ENCODE results near the gene PHF21A.

PHF21A gene

DNA sequence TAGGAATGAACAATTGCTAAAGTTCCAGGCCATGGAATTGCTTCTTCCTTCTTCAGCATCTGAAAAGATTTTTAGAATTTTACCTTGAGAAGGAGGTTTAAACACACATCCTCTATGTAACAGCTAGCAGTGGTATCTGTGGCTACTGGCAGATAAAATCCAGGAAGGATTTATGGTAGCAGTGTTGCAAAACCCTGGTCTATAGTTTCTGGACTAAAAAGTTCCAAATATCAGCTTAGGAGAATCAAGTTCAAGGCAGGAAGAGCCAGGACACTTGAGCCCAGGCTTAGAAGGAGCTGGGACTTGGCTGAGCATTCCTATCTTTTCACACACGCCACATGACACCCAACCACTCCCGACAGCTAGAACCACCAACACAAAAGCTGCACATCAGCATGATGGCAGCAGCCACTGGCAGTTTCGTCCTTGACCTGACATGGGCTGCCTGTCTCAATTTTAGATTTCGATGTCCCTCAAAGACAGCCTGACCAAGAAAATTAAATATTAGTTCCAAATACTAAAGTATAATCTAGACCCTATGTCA is 184.7 kb downstream of the PHF21A start:
- DNase-seq (ENCODE audit: low read depth in 2 of 3, low spot score in 1 of 3): no peak

- DNase-seq (ENCODE audit: low read depth in 2 of 3, low spot score in 1 of 3): no peak
Measured at GRCh38 chr11:45935349-45936064, 185.7 kb downstream of the PHF21A start.

- no peak for DNase-seq (ENCODE audit: low read depth in 2 of 3, low spot score in 1 of 3)
Measured at GRCh38 chr11:45934580-45935318, 186.5 kb downstream of the PHF21A start.

DNA sequence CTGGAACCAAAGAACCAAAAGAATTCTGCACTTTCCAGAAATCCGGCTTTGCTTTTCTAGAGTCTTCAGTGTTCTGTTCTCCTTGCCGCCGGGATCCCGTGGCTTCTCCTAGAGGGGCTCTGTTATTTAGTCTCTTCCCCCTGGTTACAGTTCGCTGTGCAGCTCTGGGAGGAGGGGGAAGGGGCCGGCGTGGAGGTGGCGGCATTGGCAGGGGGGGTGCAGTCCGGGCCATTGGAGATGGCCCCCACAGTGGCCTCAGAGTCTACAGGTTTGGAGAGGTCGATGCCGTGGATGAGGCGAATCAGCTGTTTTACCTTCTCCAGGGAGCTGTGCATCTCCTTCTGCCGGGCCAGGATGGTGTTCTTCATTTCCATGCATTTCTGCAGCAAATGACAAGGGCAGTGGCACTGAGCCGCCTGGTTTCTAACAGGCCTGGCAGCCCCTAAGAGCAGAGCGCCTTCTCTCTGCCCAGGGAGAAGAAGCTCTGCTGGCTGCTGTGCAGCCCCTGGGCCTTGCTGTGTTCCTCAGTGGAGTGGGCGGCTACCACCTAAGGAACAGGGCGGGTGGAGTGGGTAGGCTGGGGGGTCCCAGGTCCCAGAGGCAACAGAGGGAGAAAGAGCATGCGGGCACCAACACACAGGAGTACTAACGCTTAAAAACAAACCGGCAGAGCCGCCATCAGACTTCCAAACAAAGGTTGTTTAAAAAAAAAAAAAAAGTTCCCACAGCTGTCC is 187.2 kb downstream of the PHF21A start:
- no peak for DNase-seq (ENCODE audit: low read depth in 2 of 3, low spot score in 1 of 3)

GRCh38 chr11:45933131-45933831 is 188.0 kb downstream of the PHF21A start:
- no peak for DNase-seq (ENCODE audit: low read depth in 2 of 3, low spot score in 1 of 3)

DNA sequence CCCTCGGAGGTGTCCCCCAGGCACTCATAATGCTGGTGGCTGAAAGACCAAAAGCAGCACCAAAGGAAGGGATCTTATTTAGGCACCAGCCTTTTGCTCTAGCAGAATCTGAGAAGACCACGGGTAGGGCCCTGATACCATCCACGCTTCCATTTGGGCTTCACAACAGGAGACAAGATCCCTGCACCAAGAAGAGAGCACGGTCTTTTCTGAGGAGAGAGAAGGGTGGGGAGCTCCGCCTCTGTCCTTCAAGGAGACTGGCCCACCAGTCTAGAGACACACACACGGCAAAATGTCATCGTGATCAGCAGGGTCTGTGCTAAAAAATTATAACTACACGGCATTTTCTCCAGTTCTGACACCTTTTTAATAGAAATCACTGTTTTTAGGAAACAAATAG is 189.0 kb downstream of the PHF21A start:
- no peak for DNase-seq (ENCODE audit: low read depth in 2 of 3, low spot score in 1 of 3)

DNA sequence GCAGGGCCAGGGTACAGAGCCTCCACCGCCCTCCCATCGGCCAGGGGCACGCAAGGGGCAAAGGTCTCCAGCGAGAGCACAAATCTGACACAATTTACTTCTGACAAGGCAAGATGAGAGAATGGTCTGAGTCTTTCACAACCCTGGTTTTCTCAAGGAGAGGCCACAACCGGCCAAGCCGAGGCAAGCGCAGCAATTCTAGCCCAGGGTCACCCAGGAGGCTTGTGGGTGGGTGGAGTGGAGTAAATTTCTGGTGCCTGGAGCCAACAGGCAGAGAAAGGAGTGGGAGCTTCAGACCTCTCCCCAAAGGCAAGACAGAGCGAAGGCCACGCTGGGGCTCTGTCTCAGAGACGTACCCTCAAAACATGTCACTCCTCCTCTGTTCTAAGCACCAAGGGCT is 189.5 kb downstream of the PHF21A start:
- DNase-seq (ENCODE audit: low read depth in 2 of 3, low spot score in 1 of 3): no peak

DNA sequence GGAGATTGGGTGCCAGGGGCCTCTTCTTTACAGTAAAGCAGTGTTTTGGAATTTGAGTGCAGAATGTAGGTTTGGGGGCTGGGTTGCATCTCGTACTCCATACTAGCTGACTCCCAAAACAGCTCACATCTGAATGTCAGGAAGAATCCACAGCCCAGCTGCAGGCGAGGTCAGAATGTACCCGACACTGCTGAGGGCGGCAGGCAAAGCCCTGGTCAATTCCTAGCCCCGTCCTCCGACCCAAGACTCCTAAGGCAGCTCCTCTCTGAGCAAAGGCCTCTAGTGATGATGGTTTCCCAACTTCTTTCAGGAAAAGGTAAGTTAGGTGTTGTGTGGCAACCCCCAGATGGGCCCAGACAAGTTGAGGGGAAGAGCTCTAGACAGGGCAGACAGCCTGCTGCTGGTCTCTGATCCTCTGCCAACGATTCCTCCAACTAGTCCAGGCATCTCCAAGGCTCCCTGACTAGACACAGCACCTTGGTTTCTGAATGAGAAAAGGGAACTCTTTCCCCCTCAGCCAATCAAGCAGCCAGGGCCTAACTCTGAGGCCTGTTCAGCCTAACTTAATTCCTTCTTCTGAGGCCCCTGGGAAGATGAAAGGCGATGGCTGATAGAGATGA is 190.2 kb downstream of the PHF21A start:
- no peak for DNase-seq (ENCODE audit: low read depth in 2 of 3, low spot score in 1 of 3)

GRCh38 chr11:45930031-45930794 is 191.0 kb downstream of the PHF21A start:
- no peak for DNase-seq (ENCODE audit: low read depth in 2 of 3, low spot score in 1 of 3)

DNA sequence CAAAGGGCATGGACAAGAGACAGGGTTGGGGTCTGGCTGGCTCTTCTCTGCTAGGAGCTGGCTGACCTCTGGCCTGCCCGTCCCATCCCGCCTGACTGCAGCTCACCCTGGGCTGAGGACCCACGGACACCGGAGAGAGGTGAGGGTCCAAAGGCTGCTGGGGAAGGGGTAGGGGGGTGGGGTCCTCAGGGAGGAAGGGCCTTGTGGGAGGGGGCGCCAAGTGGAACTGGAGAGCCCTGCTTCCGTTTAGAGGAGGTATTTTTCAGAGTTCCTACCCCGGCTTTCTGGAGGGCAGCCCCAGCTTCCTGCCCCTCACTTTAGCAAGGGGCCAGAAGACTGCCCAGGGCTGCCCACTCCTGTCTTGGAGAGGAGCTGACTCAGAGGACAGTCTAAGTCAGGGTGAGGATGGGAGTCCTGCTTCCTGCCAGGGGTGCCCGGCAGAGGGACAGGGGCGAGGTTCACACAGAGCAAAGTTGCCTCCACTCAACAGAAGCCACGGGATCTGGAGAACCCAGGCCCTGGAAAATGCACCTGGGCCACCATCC is 191.7 kb downstream of the PHF21A start:
- DNase-seq (ENCODE audit: low read depth in 2 of 3, low spot score in 1 of 3): no peak

DNA sequence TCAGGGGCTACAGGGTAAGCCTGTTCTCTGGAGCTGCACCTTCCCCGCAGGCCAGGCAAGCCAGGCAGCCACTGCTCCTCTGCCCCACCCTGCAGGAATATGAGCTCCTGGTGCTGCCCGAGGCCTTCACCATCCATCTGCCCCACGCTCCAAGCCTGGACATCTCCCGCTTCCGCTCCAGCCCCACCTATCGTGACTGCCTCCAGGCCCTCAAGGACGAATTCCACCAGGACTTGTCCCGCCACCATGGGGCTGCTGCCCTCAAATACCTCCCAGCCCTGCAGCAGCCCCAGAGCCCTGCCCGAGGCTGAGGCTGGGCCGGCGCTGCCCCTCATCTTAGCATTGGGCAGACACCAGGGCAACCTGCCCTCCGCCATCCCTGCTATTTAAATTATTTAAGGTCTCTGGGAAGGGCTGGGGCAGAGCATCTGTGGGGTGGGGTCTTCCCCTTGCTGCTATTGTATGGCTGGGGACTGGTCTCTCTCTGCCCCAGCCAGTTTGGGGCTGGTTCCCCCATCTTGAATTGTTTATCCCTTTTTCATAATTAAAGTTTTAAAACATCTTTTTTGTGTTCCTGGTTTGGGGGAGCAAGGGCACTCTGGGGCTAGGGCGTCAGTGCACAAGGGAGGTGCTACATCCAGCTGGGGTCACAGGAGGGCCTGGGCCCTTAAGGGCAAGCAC is 192.6 kb downstream of the PHF21A start:
- no peak for DNase-seq (ENCODE audit: low read depth in 2 of 3, low spot score in 1 of 3)

GRCh38 chr11:45927684-45928413 is 193.4 kb downstream of the PHF21A start:
- no peak for DNase-seq (ENCODE audit: low read depth in 2 of 3, low spot score in 1 of 3)

DNA sequence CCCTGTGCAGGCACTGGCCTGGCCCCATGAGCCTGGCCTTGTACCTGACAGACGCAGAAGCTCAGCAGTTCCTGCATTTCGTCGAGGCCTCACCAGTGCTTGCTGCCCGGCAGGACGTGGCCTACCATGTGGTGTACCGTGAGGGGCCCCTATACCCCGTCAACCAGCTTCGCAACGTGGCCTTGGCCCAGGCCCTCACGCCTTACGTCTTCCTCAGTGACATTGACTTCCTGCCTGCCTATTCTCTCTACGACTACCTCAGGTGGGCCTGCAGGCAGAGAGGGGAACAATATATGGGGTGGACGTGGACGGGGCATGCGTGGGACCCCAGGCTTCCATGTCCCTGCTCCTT is 193.9 kb downstream of the PHF21A start:
- no peak for DNase-seq (ENCODE audit: low read depth in 2 of 3, low spot score in 1 of 3)

DNA sequence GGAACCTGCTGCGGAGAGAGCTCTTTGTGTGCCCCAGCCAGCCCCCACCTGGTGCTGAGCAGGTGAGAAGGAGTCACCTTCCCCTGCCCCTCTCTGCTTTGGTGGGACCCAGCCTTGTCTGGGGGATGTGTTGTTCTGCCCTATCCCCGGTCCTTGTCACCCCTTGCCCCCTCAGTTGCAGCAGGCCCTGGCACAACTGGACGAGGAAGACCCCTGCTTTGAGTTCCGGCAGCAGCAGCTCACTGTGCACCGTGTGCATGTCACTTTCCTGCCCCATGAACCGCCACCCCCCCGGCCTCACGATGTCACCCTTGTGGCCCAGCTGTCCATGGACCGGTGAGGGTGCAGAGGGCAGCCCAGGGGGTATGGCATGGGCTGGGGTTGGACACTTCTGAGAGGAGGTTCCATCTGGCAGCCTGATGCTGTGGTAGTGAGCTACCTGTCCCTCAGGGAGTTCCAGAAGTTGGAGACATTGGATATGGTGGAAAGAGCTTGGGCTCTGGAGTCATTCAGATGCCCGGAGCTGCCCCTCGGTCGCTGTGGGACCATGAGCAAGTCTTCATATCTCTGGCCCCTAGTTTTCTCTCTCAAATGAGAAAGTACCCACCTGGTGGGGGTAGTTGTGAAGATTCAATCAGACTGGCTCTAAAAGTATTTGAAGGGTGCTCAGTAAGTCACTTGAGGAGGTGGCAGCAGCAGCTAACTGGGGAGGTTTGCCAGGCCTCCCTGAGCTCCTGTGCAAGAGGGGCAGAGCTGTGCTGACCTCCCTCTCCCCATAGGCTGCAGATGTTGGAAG is 194.5 kb downstream of the PHF21A start:
- no peak for DNase-seq (ENCODE audit: low read depth in 2 of 3, low spot score in 1 of 3)

DNA sequence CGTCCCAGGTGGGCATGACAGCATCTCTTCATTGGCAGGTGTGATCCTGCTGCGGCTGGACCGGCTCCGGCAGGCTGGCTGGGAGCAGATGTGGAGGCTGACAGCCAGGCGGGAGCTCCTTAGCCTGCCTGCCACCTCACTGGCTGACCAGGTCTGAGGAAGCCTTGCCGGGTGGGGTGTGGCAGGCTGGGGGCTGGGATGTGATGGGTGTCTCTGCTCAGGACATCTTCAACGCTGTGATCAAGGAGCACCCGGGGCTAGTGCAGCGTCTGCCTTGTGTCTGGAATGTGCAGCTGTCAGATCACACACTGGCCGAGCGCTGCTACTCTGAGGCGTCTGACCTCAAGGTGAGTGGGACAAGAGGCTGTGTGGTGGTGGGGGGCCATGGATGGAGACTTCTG is 195.3 kb downstream of the PHF21A start:
- no peak for DNase-seq (ENCODE audit: low read depth in 2 of 3, low spot score in 1 of 3)

DNA sequence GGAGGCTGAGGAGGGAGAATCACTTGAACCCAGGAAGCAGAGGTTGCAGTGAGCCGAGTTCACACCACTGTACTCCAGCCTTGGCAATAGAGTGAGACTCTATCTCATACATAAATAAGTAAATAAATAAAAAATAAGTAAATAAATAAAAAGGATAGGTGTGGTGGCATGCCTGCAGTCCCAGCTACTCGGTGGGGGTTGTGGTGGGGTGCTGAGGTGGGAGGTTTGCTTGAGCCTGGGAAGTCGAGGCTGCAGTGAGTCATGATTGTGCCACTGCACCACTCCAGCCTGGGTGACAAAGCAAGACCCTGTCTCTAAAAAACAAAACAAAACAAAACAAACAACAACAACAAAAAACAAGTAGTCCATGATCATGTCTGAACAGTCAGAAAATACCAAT is 195.7 kb downstream of the PHF21A start:
- DNase-seq (ENCODE audit: low read depth in 2 of 3, low spot score in 1 of 3): no peak

DNA sequence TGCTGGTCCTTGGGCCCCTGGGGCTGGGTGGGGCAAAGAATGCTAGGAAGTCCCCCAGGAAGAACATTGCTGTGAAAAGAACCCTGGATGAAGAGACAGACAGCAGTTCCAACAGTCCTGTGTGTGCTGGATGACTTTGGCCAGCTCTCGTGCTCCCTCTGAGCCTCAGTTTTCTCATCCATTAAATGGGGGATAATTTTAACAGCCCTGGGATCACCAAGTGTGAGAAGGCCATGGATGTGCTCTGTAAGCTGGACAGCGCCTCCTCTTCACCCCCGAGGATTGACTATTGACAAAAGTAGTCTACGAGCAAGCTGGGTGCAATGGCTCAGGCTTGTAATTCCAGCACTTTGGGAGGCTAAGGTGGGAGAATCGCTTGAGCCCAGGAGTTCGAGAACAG is 196.3 kb downstream of the PHF21A start:
- DNase-seq (ENCODE audit: low read depth in 2 of 3, low spot score in 1 of 3): no peak
